NCI-H748 (cell line): ENCODE results near the gene TGFBR3.

Experiments
- DNase-seq: peaks from one replicate; lab custom pipeline; 2025; ENCODE audit not compliant: unreplicated experiment; lab: John Stamatoyannopoulos, UW

The TGFBR3 gene

DNA sequence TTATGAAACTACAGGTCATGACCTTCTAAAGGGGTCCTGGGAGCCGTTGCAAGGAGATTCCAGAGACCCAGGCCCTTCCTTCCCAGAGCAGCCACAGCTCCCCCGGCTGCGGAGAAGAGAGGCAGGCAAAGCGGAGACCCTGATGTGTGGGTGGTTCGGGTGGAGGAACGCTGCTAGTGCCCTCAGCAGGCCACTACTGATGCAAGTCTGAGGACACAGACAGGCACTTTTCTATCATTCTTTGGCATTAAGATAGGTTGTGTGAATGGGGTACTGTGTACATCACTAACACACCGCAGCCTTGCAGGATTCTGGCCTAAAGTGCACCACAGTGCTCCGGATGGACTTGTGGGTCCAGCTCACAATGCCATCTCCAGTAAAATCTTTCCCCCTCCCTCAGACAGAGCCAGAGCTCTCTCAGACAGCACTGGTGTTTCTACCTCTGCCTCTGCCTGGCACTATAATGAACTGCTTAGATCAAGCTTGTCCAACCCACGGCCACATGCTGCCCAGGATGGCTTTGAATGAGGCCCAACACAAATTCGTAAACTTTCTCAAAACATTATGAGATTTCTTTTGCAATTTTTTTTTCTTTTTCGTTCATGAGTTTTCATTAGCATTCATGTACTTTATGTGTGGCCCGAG is 121.4 kb downstream of the TGFBR3 start:
- no peak for DNase-seq

- DNase-seq = no peak
Measured at GRCh38 chr1:91763252-91763651, 122.7 kb downstream of the TGFBR3 start.

DNA sequence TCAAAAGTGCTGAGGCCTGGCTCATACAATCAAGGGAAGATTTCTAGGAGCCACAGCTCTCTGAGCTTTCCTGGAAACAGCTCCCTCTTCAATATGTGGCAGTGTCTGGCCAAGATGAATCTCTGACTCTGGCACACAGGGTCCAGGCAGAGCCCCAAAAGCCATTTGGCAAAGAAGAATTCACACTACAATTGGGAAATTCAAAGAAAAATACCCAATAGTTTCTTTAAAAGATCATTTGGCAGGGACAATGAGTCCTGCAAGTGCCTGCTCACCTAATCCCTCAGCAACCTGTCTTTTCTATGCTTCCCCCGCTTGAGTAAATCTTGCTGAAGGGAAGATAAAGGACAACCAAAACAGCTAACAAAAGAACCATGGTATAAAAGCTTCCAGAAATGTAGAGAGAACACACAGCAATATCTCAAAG is 124.6 kb downstream of the TGFBR3 start:
- DNase-seq = no peak

- no peak for DNase-seq
Measured at GRCh38 chr1:91760512-91760911, 125.4 kb downstream of the TGFBR3 start.

DNA sequence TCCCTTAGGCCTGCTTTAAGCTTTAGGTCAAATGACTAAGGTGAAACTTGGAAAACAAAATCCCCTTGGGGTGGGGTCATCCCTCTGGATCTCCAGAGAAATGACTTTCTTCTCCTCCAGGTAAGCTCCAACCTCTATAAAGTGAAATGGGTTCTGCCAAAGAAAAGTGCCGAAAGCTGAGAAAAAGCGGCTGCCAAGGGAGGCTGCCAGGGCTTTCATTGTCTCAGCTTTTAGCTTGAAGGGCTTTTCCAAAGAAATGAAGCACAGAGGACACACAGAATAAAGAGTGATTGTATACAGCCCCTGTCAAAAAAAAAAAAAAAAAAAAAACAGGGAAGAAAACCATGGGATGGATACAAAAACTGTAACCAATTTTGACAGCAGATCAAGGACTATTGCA is 126.9 kb downstream of the TGFBR3 start:
- DNase-seq = no peak

DNA sequence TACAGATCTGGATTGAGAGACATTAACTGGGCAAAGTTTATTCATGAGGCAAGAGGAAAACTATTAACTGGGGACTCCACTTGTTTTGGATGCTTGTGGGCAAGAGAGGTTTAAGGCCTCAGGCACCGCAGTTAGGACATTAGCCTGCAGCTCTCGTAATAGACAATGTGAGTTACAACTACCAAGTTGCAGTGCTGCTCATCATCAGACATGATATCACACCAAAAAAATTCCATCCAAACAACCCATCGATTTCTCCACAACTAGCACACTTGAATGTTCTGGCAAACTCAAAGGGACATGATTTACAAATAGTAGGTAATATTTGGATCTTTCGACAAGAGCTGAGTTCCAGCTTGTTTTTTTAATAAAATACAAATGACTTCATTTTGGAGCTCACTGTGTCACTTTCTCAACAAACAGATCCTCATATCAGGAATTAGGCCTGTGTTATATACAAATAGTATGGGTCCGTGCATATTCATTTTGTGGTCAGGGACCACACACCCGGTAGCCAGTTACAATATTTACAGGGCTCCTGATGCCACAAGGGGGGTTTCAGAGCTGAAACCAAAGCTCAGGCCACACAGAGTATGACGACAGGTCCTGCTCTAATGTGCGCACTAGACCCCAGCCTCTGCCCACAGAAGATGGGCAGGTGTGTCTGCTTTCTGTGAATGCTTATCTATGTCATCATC is 128.0 kb downstream of the TGFBR3 start:
- DNase-seq = no peak

GRCh38 chr1:91755702-91756287 is 130.2 kb downstream of the TGFBR3 start:
- no peak for DNase-seq

- no peak for DNase-seq
Measured at GRCh38 chr1:91754816-91755580, 131.0 kb downstream of the TGFBR3 start.

DNA sequence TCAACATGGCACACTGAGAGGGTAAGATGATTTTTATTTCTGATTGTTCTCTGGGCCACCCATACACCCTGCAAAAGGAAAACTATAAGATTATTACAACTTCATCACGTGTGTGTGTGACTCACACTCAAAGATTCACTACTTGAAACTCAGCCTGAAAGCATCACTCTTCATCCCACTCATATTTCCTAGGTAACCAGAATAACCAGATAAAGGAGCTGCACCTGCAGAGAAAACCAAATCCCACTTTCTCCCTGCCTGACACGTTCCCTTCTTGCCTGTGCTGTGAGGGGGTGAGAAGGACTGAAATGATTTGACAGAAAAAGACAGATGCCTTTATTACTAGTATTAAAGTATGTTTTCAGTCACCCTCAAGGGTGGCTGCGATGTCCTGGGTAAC is 131.6 kb downstream of the TGFBR3 start:
- no peak for DNase-seq

- DNase-seq = no peak
Measured at GRCh38 chr1:91753878-91754277, 132.1 kb downstream of the TGFBR3 start.

GRCh38 chr1:91752324-91752723 is 133.6 kb downstream of the TGFBR3 start:
- no peak for DNase-seq

- no peak for DNase-seq
Measured at GRCh38 chr1:91751275-91751674, 134.7 kb downstream of the TGFBR3 start.

GRCh38 chr1:91750398-91750996 is 135.5 kb downstream of the TGFBR3 start:
- no peak for DNase-seq

GRCh38 chr1:91749788-91750231 is 136.1 kb downstream of the TGFBR3 start:
- DNase-seq = no peak

DNA sequence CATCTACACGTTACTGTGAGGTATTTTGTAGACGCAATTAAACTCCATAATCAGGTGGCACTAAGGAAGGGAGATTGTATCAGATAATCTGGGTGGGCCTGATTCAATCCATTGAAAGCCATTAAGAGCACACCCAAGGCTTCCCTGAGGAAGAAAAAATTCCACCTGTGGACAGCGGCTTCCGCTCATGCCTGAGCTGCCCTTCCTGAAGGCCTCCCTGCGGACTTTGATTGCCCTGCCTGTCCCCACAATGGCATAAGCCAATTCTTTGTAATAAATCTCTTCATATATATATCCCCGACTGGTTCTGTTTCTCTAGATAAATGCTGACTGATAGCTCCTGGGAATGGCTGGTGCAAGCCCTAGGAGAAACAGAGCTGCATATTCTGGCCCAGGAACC is 138.3 kb downstream of the TGFBR3 start:
- no peak for DNase-seq

DNA sequence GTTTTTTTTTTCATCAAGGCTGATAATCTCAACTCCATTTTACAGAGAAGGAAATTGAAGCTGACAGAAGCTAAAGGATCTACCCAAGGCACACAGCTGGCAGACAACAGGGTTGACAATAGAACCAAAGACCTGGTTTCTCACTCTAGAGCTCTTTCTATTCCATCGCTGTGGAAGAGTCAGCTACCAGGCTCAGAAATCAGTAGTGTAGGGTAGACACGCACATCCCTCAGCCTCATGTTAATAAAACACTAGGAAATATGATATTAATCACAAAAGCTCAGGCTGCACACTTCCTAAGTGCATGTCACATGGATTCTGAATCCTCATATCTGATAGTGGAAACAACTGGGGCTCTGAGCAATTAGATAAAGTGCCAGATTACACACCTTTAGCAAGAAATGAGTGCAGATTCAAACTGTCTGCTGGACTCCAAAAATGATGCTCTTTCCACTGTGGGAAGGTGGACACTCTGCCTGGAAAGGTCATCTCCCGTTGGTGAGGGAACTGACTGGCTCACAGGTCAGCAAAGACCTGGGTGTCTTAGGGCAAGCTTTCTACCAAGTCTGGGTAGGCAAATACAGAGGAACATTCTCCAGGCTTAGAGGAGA is 139.1 kb downstream of the TGFBR3 start:
- no peak for DNase-seq

DNA sequence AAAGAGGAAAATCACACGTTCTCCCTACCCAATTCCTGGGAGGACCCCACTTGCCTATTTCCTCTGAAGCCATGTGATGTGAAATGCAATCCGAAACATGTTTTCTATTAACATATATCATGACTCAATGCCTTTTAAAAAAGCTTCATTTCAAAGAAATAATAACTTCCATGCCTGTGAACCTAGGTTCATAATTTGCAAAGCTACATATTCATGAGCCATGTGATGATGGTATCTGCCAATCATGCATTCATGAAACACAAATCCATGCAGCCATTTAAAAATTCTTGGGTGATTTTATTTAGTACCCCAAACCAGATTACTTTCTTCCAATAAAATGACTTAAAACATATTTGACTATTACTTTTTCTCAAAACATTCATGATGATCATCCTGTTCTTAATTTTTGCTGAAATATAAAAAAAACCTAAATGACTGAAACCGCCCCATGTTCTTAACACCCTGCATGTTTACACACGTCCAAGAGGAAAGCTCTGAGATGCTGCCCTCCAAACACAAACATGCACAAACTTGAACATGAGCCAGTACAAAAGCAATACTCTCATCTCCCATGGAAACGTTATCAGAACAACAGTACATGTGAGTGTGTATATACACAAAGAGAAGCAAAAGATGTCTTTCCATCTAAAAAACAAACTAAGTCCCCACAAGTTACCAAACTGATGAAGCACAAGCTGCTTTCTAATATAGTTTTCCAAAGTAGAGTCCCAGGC is 140.1 kb downstream of the TGFBR3 start:
- no peak for DNase-seq

DNA sequence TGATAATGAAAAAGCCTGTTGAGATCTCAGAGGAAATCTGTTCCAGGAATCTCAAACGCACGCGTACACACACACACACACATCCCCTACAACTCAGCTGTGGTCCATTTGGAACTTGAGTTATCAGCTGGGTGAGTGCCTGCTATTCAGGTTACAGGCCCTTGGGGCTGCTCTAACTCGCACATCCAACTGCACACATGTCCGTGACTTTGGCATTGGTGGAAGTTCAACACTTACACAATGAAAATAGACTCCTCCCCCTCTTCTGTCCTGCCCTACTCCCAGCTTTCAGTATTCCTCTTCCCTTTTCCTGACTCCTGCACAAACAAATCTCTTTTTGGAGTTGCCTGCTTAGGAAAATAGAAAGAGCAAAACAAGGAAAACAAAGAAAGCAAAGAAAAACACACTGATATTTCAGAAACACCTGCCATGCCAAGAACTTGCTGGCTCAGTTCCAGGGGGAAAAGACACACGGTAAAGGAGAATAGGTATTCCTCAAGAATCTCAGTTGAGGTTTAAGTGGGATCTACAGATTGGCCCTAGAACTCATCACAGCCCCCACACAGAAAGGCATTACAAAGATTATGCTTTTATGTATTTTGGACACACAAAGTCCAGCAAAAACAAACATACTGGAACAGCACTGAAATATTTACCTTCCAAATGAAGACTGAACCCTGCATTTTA is 140.9 kb downstream of the TGFBR3 start:
- no peak for DNase-seq

- no peak for DNase-seq
Measured at GRCh38 chr1:91742848-91743292, 143.1 kb downstream of the TGFBR3 start.
